Mononuclear cell (primary cell): ENCODE results near the gene TMED10. TPM values are rescaled to one million over a fixed set of nuclear protein-coding genes. Genes with fewer than 3 reads are reported as not detected.
"Not testable (repeated sequence)": the region's sequence is repeated elsewhere in the genome, so short reads cannot be mapped to it uniquely, and the experiment has no call there.

Source experiments
- H3K27me3 ChIP-seq: 2 replicates; pipeline ENCODE4 v1.6.0; 2011; ENCODE audit warnings: low read length, control low read depth; ENCODE audit not compliant: insufficient read depth
- H3K4me1 ChIP-seq: 2 replicates; pipeline ENCODE4 v1.5.1; 2011; ENCODE audit warnings: mild to moderate bottlenecking, low read length, control low read depth; ENCODE audit not compliant: insufficient read depth
- H3K4me3 ChIP-seq: 2 replicates; pipeline ENCODE4 v1.5.1; 2011; ENCODE audit warnings: mild to moderate bottlenecking, low read length, moderate library complexity
- H3K9me3 ChIP-seq: 2 replicates; pipeline ENCODE4 v1.5.1; 2011; ENCODE audit warnings: low read depth, mild to moderate bottlenecking, control low read depth, low read length
- total RNA-seq: library from RNA; depleted of rRNA; stranded (reverse); fragments of >200 nt; gene quantifications from one replicate; pipeline ENCODE4 v1.2.3, GENCODE V29; 2012

TMED10 gene
- total RNA-seq, 1 donor, result 180 TPM

GRCh38 chr14:75183225-75183624, 6.8 kb upstream of the TMED10 start:
- no peaks in the 10 kb centered on the region for H3K27me3 ChIP-seq
- peaks cover 72% of the 10 kb centered on the region for H3K4me1 ChIP-seq
- H3K9me3 ChIP-seq, result no peaks in the 10 kb centered on the region
- no peak overlapping the region for H3K4me3 ChIP-seq

DNA sequence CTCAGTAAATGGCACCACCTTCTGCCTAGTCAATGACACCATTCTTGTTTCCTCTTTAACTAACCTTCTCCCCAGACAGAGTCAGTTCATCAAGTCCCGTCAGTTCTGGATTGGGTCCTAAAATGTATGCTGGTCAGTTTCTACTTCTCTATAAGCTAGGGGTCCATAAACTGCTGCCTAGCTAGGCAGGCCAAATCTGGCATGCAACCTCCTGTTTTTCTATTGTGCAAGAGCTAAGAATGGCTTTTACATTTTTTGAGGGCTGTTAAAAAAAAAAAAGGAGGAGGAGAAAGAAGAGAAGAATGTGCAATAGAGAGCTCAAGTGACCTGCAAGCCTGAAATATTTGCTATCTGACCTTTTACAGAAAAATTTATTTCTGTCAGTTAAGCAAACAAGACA, 6.4 kb upstream of the TMED10 start:
- H3K27me3 ChIP-seq, result no peaks in the 10 kb centered on the region
- H3K4me3 ChIP-seq, result no peak overlapping the region
- peaks cover 68% of the 10 kb centered on the region for H3K4me1 ChIP-seq
- H3K9me3 ChIP-seq, result no peaks in the 10 kb centered on the region

- not testable (repeated sequence) for H3K4me3 ChIP-seq, H3K9me3 ChIP-seq, H3K27me3 ChIP-seq
- H3K4me1 ChIP-seq, result peaks cover 61% of the 10 kb centered on the region
These were observed 5.8 kb upstream of the TMED10 start for GRCh38 chr14:75182163-75182562.

GRCh38 chr14:75181293-75182062, 5.1 kb upstream of the TMED10 start:
- Histone ChIP-seq H3K27me3 (no peaks in the 10 kb centered on the region), H3K4me3 (no peak overlapping the region), H3K4me1 (peaks cover 54% of the 10 kb centered on the region), H3K9me3 (no peaks in the 10 kb centered on the region)

- Histone ChIP-seq H3K4me1 (peaks cover 44% of the 10 kb centered on the region), H3K27me3 (no peaks in the 10 kb centered on the region), H3K9me3 (no peaks in the 10 kb centered on the region), H3K4me3 (peak overlapping the region; percentile 73)
These were observed 703 bp downstream of the TMED10 start for GRCh38 chr14:75175677-75176141.

GRCh38 chr14:75174066-75174465, 2.3 kb downstream of the TMED10 start:
- no peak overlapping the region for H3K4me3 ChIP-seq
- H3K9me3 ChIP-seq, result no peaks in the 10 kb centered on the region
- peaks cover 56% of the 10 kb centered on the region for H3K4me1 ChIP-seq
- no peaks in the 10 kb centered on the region for H3K27me3 ChIP-seq

DNA sequence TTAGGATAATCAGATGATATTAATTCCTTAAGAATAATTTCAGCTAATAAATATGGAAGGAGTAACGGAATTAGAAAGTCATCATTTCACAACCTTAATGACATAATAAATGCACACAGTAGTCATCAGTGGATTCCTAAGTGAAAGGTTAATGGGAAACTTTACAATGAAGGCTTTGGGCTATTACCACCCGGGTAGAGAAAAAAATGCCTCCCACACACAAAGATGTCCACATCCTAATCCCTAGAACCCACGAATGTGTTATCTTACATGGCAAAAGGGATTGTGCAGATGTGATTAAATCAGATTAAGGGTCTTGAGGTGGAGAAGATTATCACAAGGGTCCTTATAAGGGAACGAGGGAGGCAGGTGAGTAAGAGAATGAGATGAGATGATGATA, 5.6 kb downstream of the TMED10 start:
- H3K4me3 ChIP-seq, result no peak overlapping the region
- H3K4me1 ChIP-seq, result peaks cover 79% of the 10 kb centered on the region
- H3K9me3 ChIP-seq, result no peaks in the 10 kb centered on the region
- H3K27me3 ChIP-seq, result no peaks in the 10 kb centered on the region

GRCh38 chr14:75168586-75169335, 7.7 kb downstream of the TMED10 start:
- no peaks in the 10 kb centered on the region for H3K27me3 ChIP-seq
- peaks cover 63% of the 10 kb centered on the region for H3K4me1 ChIP-seq
- no peaks in the 10 kb centered on the region for H3K9me3 ChIP-seq
- H3K4me3 ChIP-seq, result no peak overlapping the region

GRCh38 chr14:75167325-75167724, 9.1 kb downstream of the TMED10 start:
- H3K4me1 ChIP-seq, result peaks cover 52% of the 10 kb centered on the region
- H3K27me3 ChIP-seq, result no peaks in the 10 kb centered on the region
- no peaks in the 10 kb centered on the region for H3K9me3 ChIP-seq
- H3K4me3 ChIP-seq, result no peak overlapping the region

DNA sequence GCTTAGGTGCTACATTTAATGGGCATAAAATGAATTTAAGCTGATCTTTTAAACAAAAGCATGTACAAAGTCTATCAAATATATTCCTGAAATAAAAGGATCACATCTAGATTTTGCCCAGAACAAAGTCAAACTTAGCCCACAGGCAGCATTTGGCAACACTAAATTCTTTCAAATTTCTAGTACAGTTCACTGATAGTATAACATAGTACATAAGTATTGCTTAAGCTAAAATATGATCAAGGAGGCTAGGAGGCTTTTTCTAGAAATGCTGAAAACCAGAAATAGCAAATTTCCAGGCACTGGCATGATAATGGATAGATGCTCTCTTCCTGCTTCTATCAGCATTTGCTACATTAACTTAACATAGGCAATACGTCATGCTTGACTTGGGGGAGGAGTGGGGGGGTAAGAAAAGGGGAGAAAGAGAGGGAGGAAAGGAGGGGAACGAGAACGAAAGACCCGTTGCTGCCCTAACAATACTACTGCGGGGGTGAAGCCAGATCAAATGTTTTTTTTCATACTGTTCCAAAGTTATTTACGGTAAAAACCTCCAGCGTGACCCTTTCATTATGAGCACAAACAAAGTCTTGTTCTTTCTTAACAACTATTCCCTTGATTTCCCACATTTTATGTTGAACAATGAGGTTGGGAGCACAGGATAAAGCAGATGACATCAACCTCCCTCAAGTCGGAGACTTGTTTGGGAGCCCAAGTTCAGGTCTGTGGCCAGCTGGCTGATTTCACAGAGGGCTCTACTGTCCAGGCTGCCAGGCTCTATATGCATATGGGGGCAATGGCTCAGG, 10.6 kb downstream of the TMED10 start:
- Histone ChIP-seq H3K9me3 (no peaks in the 10 kb centered on the region), H3K4me3 (no peak overlapping the region), H3K4me1 (peaks cover 40% of the 10 kb centered on the region), H3K27me3 (no peaks in the 10 kb centered on the region)

- H3K27me3 ChIP-seq, result no peaks in the 10 kb centered on the region
- peaks cover 35% of the 10 kb centered on the region for H3K4me1 ChIP-seq
These were observed 11.6 kb downstream of the TMED10 start for GRCh38 chr14:75164809-75165208.

DNA sequence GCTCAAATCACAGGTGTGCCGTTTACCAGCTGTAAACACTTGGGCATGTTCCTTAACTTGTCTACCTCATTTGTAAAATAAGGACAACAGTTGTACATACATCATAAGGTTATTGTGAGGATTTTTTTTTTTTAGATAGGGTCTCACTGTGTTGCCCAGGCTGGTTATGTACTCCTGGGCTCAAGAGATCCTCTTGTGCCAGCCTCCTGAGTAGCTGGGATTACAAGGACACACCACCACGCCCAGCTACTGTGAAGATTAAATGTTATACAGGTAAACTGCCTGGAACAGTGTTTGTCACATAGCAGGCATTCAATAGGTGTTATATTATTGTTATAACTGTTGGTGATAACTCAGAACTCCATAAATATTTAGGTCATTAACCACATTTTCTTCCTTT, 12.7 kb downstream of the TMED10 start:
- no peaks in the 10 kb centered on the region for H3K27me3 ChIP-seq
- no peak overlapping the region for H3K4me3 ChIP-seq
- peaks cover 33% of the 10 kb centered on the region for H3K4me1 ChIP-seq
- H3K9me3 ChIP-seq, result no peaks in the 10 kb centered on the region

More at GRCh38 chr14:75164809-75165208, 11.6 kb downstream of the TMED10 start:
- no peak overlapping the region for H3K4me3 ChIP-seq
- H3K9me3 ChIP-seq, result no peaks in the 10 kb centered on the region

DNA sequence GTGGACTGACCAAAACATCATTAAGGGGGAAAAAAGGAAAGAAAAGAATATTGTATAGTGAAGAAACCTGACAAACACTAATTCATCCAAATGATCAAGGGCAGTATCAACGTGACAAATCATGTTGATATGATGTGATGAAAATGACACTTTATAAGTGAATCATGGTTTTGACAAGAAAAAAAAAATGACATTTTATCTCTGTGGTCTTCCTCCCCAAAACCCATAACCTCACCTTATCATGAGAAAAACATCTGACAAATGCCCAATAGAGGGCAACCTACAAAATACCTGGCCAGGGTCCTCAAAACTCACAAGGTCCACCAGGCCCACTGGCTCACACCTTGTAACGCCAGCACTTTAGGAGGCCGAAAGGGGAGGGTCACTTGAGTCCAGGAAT, 13.8 kb downstream of the TMED10 start:
- no peak overlapping the region for H3K4me3 ChIP-seq
- H3K9me3 ChIP-seq, result no peaks in the 10 kb centered on the region
- H3K4me1 ChIP-seq, result peaks cover 26% of the 10 kb centered on the region
- H3K27me3 ChIP-seq, result no peaks in the 10 kb centered on the region

DNA sequence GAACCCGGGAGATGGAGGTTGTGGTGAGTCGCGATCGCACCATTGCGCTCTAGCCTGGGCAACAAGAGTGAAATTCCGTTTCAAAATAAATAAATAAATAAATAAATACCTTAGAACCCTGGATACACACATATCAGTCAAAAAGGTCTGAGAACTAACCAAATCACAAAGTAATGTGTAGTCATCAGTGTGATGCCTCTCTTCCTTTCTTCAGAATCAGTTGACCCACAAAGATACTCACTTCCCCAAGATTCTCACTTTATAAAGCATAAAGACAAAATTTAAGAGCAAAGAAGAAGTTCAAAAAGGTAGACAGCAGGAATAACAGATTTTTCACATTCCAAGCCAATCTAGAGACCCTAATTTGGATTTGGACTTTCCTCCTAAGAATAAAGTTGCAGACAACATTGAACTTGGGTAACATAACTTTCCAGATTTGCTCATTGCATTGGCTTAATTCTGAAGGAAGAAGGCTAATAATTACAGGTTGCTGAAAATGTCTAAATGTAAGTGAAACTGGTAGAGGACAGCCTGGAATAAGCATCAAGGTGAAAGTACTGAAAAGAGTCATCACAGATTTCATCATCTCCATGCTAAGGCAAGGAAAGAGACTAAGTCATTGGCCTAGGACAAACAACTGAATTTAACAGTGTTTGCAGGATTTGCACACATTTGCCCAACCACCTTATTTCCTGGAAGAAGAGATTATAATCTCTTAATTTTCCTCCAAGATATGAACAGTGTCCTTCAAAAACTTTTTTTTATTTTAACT, 17.4 kb downstream of the TMED10 start:
- H3K27me3 ChIP-seq, result no peaks in the 10 kb centered on the region
- no peak overlapping the region for H3K4me3 ChIP-seq
- peaks cover 20% of the 10 kb centered on the region for H3K4me1 ChIP-seq
- no peaks in the 10 kb centered on the region for H3K9me3 ChIP-seq
